Measurements from ENCODE around the gene HMOX1.
"Not testable (repeated sequence)": the region's sequence is repeated elsewhere in the genome, so short reads cannot be mapped to it uniquely, and the experiment has no call there.

HMOX1 gene

DNA sequence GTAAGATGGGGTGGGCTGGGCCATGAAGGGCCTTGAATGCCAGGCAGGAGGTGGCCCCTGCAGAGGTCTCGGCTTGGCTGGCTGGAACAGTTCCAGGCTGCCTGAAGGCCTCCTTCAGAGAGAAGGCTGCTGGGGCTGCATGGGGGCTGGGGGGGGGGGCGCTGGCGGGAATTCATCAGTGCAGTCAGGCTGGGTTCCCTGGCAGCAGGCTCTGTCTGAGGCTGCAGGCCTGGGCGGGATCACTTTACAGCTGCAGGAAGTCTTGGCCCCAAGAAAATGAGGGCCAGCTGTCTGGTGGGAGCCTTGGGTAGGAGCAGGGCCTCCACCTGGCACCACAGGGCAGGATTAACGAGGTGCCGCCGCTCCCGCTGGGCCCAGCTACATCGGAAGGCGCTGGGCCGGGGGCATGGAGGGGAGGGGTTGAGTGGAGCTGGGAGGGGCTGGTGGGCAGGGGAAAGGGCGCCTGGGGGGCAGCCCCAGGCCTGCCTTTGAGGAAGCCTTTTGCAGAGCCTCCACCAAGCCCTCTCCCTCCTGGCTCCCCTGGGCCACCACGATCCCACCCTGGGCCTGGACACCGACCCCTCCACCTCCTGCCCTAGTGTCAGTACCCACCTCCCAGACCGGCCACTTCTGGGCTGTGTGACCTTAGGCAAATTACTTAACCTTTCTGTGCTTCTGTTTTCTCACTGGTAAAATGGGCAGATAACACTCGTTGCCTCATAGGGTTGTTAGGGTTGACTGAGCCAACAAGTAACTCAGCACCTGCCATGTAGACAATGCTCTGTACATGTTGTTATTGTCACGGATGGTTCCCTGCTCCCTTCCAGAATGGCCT is 31.0 kb upstream of the HMOX1 start:
- DNase-seq (ENCODE audit: low read depth in 2 of 3, low spot score in 1 of 3) = no peak

DNA sequence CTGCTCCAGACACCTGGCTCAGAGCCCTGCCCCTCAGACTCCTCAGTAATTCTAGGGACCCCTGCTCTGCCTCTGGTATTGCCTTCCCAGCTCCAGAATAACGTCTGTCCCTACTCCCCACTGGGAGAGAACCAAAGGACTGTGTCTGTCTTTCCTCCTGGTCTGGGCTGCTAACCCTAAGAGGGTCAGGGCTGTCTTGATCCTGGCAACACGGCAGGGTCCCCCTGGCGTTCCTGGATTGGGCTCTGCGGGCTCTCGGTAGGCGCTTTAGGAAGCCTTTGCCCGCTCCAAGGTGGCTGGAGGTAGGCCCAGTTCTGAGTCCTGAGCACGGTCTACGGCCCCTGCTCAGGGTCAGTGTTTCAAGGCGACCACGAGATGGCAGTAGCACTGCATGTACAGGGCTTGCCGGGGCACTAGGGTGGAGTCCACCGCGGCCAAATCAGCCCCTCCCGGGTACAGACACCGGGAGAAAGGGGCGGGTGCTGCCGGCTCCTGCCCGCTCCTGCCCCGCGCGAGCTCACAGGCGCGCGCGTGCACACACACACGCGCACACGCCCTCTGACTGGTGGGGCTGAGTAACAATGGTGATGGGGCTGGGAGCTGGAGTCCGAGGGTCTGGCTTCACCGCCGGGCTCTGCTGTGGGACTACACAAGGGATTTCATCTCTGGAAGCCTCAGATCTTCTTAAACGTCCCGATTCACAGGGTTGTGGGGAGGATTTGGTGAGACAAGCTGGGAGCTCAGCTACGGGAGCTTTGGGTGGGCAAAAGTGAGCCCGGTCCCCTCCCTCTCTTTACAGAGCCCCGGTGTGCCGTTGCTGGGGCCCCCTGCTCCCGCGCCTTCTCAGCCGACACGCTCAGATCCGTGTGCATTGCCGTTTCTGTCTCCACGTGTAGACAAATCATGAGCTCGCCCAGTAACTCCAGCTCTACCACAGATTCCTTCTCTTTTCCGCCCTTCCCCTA is 30.1 kb upstream of the HMOX1 start:
- DNase-seq (ENCODE audit: low read depth in 2 of 3, low spot score in 1 of 3) = peak; percentile 77 to 85 (median 80)

DNA sequence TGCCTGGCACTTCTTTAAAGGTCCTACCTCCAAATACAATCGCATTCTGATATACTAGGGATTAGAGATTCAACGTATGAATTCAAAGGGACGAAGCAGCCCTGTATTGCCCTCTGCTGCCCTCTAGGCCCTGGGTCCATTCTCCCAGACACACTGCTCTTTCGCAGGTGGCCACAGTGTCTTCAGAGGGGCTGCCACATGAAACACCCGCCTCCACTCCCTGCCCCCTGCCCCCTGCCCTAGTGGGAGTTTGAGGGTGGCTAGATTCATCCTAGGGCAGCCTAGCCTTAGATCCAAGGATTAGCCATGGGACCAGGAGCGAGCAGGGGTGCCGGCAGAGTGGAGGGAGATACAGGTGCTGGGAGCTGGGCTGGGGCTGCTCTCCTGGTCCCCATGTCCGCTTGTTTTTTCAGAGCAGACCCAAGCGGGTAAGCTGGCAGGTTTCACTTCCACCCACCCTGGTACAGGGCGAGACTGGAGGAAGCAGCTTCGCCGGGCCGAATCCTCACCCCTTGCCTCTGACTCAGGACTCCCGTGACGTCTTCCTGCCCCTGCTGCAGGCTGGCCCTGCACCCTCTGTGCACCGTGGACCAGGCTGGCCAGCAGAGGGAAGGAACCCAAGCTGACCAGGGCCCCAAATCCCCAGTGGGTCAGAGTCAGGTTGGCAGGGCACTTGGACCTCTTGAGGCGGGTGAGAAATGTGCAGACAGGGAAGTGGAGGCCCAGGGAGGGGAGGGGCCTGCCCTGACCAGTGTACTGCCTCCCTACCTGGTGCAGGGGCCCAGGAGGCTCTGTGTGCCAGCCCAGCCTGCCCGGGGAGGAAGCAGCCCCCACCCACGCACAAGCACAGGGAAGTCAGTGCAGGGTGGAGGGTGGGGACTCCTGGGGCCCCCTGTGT is 28.4 kb upstream of the HMOX1 start:
- peak; percentile 39 to 44 (median 41) for DNase-seq (ENCODE audit: low read depth in 2 of 3, low spot score in 1 of 3)

DNA sequence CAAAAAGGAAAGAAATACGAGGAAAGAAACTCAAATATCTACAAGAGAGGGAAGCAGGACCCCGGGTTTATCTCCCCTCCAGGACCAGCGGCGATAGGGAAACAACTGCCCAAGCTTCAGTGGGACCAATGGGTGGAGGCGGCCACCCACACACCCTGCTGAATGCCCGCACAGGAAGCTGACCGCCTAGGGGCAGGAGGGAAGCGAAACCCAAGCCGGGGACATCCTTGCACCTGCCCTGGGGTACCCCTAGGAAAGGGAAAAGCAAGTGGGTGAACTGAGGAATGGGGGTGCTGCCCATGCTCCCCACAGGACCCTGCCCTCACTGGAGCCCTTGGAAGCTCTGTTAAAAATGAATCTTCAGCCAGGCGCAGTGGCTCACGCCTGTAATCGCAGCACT is 27.6 kb upstream of the HMOX1 start:
- DNase-seq (ENCODE audit: low read depth in 2 of 3, low spot score in 1 of 3) = no peak

DNA sequence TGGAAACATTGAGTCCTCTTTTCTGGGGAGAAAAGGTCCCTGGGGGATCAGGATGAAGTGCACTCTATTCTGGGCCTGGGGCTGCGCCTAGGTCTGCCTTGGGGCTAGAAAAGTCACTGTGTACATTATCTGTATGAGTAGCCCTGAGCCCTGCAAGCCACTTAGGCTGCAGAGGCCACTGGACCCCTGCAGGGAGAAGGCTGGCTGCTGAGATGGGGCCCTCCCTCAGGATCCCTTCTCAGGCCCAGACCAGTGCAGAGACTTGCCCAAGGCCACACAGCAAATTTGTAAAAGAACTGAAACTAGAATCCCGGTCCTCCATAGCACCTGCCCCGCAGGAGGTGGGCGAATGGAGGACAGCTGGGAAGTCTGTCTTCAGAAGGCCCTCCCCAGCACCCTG is 26.8 kb upstream of the HMOX1 start:
- DNase-seq (ENCODE audit: low read depth in 2 of 3, low spot score in 1 of 3) = no peak

DNA sequence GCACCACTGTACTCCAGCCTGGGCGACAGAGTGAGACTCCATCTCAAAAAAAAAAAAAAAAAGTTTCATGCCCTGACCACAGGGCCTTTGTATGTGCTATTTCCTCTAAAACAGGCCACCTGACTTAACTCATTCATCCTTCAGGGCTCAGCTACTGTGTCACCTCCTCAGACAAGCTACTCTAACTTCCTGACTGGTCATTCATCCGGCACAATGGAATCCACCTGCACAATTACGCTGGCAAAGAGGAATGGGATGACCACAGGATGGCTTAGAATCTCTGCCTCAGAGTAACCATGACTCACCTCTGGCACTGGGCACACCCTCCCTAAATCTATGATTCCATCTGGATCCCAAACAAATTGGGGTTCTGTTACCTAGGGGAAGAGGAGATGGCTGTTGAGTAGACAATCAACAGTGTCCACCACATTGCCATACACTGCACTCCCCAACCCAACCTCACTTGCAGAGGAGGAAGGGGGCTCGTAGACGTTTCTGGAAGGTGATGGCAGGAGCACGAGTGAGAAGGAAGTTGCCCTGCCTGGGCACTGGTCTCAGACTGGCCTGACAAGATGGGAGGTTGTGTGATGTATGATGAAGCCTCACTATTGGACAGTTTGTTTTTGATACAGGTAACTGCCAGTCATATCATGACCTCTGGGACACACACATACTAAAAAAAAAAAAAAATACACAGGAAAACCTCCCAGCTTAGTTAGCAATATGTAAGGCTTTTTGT is 22.8 kb upstream of the HMOX1 start:
- no peak for DNase-seq (ENCODE audit: low read depth in 2 of 3, low spot score in 1 of 3)

DNA sequence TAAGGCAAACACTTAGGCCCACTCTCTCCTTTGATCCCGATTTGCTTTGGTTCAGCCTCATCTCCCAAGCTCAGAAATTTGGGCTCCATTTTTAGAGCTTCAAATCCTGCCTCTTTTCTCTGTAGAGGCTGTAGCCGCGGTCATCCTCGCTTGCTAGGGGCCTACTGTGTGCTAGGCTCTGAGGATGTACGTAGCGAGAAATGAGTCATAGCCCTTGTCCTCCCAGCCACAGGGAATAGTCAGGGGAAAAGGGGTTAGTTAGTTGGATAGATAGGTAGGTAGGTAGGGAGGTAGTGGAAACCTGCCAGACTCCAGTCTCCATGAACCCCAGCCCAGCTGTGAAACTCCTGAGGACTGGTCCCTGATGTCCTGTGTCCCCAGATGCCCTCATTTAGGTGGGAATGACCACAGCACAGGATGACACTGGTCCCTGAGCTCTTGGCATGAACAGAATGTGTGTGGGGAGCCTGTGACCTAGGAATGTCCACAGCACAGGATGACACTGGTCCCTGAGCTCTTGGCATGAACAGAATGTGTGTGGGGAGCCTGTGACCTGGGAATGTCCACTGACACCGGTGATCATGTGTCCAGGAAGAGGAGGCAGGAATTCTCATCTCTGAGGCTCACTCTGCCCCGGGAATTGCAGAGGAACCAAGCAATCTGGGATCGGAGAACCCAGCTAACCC is 21.4 kb upstream of the HMOX1 start:
- DNase-seq (ENCODE audit: low read depth in 2 of 3, low spot score in 1 of 3) = no peak

DNA sequence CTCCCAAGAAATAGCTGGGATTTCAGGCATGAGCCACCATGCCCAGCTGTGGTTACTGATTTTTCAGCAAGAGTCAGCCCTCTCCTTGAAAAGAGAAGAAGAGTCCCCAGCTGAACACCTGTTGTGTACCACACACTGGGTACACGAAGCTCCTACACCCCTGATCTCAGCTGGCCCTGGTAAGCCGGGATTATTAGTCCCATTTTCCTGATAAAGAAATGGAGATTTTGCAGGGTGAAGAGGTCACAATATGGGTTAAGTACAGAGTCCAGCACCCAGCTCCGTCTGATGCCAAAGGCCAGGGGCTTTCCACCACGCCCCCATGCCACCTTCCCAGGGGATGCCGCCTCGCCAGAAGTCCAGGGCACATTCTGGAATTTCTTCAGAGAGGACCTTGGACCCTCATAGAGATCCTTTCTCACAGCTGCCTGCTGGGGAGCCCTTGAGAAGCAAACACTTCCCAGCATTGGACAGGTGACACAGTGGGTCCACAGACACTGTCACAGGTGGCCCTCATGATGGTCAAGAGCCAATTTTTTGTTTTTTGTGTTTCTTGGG is 19.8 kb upstream of the HMOX1 start:
- no peak for DNase-seq (ENCODE audit: low read depth in 2 of 3, low spot score in 1 of 3)

DNA sequence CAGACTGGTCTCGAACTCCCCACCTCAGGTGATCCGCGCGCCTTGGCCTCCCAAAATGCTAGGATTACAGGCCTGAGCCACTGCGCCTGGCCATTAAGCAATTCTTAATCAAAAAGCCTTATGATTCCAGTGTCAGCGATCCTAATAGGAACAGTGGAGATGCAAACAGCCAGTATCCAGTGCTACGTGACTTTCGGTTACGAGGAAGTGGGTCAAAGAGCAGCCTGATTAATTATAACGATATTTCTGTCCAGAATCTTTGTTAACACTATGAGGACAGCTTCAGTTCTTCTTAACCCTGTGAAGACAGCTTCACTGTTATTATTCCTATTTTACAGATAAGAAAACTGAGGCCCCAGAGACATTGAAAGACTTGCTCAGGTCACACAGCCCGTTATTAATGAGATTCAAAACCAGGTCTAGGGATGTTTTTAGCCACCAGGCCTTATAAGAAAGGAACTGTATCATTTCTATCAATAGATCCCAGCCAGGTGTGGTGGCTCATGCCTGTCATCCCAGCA is 17.3 kb upstream of the HMOX1 start:
- no peak for DNase-seq (ENCODE audit: low read depth in 2 of 3, low spot score in 1 of 3)

DNA sequence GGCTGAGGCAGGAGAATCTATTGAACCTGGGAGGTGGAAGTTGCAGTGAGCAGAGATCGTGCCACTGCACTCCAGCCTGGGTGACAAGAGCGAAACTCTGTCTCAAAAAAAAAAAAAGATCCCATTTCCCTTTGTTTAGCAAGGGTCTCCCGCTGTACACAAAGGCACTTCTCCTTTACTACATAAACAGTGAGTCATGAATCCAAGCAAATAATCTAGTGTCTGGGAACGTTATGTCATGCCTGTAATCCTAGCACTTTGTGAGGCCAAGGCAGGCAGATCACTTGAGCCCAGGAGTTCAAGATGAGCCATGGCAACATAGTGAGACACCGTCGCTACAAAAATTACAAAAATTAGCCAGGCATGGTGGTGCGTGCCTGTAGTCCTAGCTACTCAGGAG is 16.7 kb upstream of the HMOX1 start:
- DNase-seq (ENCODE audit: low read depth in 2 of 3, low spot score in 1 of 3) = not testable (repeated sequence)

DNA sequence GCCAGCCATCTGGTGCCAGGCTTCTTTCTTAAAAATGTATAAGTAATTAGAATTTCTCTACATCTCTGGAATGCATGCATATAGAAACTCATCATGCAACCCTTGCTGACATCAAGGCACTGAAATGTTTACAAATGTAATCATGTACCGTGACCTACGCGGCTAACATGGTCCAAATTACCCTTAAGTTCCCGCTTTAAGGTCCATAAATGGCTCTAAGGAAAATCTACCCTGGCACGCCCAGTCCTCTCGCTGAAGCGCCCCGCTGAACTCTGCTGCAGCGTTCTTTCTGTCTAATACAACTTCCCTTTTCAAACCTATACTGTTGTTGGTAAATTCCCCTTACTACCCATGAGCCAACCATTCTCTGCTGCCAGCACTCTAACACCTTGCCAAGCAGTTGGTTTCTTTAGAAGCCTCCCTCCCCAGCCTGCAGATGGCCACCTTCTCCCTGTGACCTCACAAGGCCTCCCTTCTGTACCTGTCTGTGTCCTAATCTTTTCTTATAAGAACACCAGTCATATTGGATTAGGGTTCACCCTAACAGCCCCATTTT is 13.5 kb upstream of the HMOX1 start:
- no peak for DNase-seq (ENCODE audit: low read depth in 2 of 3, low spot score in 1 of 3)

DNA sequence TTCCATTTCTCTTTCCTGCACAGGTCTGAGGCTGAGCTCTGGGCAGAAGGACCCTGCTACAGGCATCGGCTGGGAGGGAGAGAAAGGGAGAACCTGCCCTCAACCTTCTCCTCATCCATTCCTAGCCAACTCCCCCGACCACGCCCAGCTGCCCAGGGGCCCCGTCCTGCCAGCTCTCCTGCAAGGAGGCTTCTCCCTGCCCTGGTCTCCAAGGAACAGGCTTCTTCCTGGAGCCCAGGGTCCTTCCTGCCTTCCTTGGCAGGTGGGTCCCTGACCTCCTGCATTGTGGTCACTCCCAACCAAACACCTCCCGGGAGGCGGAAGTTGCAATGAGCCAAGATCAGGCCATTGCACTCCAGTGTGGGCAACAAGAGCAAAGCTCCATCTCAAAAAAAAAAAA is 12.5 kb upstream of the HMOX1 start:
- DNase-seq (ENCODE audit: low read depth in 2 of 3, low spot score in 1 of 3) = no peak

DNA sequence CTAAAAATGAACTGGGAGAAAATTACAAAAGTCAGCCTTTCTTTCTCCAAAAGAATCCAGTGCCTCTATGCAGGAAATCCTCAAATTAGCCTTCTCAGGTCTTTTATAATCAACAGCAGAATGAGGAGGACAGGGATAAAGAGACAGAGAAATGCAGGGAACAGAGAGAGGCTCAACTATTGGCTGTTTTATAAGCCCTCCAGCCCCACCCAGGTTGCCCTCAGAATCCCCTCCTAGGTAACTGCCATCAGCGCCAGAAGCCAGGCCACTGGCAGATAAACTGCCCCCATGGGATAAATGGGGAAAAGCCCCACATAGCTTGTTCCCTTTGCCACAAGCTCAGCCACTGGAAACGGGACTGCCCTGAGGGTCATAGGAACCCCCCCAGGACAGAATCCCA is 10.9 kb upstream of the HMOX1 start:
- DNase-seq (ENCODE audit: low read depth in 2 of 3, low spot score in 1 of 3) = no peak

DNA sequence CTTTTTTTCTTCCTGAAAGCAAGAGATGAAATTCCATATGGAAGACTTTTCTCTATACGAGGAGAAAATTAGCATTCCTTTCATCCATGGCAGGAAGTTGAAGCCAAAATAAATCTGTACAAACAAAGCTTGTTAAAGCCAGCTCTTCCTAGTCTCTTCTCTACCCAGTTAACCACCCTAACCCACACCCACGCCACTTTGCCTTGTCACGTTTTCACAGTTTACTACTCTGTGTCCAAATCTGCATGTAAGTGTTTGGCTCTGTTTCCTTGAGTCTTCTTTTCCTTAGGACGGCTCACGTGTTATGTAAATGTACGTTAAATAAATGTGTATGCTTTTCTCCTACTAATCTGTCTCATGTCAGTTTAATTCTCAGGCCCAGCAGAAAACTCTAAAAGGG is 7.1 kb upstream of the HMOX1 start:
- no peak for DNase-seq (ENCODE audit: low read depth in 2 of 3, low spot score in 1 of 3)

DNA sequence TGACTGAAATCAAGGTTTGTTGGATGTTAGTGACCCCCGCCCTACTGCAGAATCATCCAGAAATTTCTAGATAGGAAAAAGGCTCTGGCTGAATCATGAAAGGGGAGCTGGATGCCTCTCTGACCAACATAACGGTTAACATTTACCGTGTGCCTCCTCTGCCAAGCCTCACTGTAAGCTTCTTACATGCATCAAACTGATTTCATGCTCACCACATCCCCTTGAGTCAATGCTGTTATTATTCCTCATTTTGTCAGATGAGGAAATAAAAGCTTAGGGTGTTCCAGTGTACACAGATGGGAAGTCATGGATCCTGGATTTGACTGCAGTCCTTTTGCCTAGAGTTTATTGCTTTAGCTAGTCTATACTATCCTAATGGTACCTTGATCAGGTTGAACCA is 5.9 kb upstream of the HMOX1 start:
- no peak for DNase-seq (ENCODE audit: low read depth in 2 of 3, low spot score in 1 of 3)

DNA sequence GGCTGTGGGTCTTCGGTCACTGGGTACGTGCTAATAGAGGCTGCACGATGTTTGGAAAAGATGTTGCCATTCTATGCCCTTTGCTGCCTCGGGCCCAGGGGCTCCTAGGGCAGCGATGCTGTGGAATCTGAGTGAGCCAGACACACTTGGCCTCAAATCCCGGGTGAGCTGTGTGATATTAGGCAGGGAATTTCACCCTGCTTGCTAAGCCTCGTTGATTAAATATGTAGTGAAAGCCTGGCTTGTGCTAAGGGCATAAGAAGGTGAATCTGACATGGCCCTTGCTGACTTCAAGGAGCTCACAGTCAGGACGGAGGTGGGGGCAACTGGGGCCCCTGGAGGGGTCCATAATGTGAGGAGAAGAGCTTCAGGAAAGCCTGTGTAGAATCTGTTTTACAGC is 5.4 kb upstream of the HMOX1 start:
- no peak for DNase-seq (ENCODE audit: low read depth in 2 of 3, low spot score in 1 of 3)

DNA sequence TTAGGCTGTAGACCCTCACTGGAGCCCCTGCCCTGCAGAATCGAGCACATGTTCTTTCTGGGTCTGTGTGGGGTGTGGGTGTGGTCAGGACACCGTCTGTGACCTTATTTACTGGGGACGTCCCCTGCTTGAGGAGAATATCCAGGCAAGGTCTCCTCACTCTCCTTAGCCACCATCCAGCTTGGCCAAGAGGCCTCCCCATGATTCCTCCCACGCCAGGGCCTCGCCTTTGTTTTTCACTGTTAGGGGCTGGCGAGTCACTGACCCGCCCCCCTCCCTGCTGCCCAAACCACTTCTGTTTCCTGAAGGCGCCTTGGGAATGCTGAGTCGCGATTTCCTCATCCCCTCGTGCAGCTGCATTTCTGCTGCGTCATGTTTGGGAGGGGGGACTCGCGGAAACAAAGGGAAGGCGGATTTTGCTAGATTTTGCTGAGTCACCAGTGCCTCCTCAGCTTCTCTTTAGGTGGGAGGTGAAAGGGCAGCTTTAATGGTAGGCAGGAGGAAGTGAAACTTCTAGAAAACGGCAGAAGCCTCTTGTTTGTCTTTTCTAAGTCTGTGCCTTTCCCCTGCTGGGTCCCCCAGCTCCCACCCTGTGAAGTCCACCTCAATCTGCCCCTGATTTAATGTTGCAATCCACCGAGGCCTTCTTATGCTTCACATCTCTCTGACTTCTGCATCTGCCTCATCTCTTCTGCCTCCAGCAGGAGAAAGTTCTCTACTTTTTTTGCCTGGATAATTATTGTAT is 4.0 kb upstream of the HMOX1 start:
- DNase-seq (ENCODE audit: low read depth in 2 of 3, low spot score in 1 of 3) = no peak

DNA sequence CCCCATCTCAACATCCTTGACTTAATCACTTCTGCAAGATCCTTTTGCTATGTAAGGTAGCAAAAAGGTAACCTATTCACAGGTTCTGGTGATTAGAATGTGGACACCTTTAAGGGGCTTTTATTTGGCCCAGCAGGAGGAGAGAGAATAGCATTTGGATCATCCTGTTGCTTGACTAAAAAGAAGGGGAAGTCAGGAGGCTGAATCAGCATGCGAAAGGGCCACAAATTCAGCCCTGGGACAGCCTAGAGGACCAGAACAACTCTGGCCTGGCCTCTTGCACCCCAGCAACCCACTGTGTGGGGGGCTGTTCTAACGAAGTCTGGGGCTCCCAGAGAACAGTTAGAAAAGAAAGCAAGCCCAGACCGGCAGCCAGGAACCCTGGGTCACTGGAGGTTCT is 3.2 kb upstream of the HMOX1 start:
- no peak for DNase-seq (ENCODE audit: low read depth in 2 of 3, low spot score in 1 of 3)

All from stimulated activated CD4-positive, alpha-beta T cell treated with anti-CD3 and anti-CD28 coated beads, Interleukin-12 subunit alpha, Interleukin-12 subunit beta, amount 100 ng/mL, for 48 hours (primary cell).